GM12878 (cell line): ENCODE measurements around the gene C4BPB. TPM values are rescaled to one million over a fixed set of nuclear protein-coding genes. Genes with fewer than 3 reads are reported as not detected.

Experiments used
- ATAC-seq: fragments of 200-7000 bp; cut with Tn5 transposase; 3 replicates; pipeline ENCODE4 v1.9.1; 2020; ENCODE audit warnings: mild to moderate bottlenecking, moderate library complexity
- BruUV-seq: library from RNA; stranded (reverse); fragments of 400-500 nt; replicated peaks from 2 replicates; lab custom pipeline; 2021; lab: Mats Ljungman, UMichigan
- CTCF ChIA-PET: fragments of 300-600 bp; sonication (Branson Sonifier 250); formaldehyde crosslinking; extraction: SDS; loops from one replicate; lab custom pipeline; 2021; ENCODE audit warnings: inconsistent platforms; lab: Yijun Ruan, JAX
- POLR2A ChIA-PET: fragments of 350-600 bp; formaldehyde crosslinking; extraction: SDS; loops from one replicate; lab custom pipeline; 2021; ENCODE audit warnings: inconsistent platforms; lab: Charles Lee
- RAD21 ChIA-PET: fragments of 300-600 bp; sonication (Branson Sonifier 250); formaldehyde crosslinking; loops from one replicate; lab custom pipeline; 2023; ENCODE audit warnings: antibody characterized with exemption; ENCODE audit not compliant: unreplicated experiment; lab: Charles Lee
- SMC1A ChIA-PET: fragments of 300-600 bp; sonication (Branson Sonifier 250); formaldehyde crosslinking; loops from one replicate; lab custom pipeline; 2023; ENCODE audit not compliant: unreplicated experiment, uncharacterized antibody; lab: Charles Lee
- DNase-seq: peaks from one replicate; pipeline ENCODE4 v3.0.0-alpha.2; 2011; ENCODE audit warnings: low read depth, low spot score
- FAIRE-seq: peaks from 3 replicates; lab custom pipeline; 2011; peaks lifted over from hg19 to GRCh38; lab: Jason Lieb, UNC
- H2AFZ ChIP-seq: 2 replicates; pipeline ENCODE4 v1.6.0; 2011; ENCODE audit warnings: low read depth, low read length, control low read depth; ENCODE audit not compliant: control insufficient read depth
- H3K27ac ChIP-seq: 2 replicates; pipeline ENCODE4 v1.5.1; 2011; ENCODE audit warnings: control low read depth; ENCODE audit not compliant: control insufficient read depth, insufficient read depth
- H3K27me3 ChIP-seq, 2 experiments: replicated peaks in 1 of 2; 2 replicates each; pipeline versions ENCODE4 v1.6.0 to v1.6.1; 2011; ENCODE audit warnings: low read length in 1 of 2; ENCODE audit not compliant: control insufficient read depth in 2 of 2, insufficient read depth in 2 of 2
- H3K36me3 ChIP-seq, 2 experiments: 2 replicates each; pipeline ENCODE4 v1.5.1; 2011; ENCODE audit warnings: low read length in 1 of 2; ENCODE audit not compliant: control insufficient read depth in 2 of 2, insufficient read depth in 2 of 2
- H3K4me1 ChIP-seq: 2 replicates; pipeline ENCODE4 v1.6.1; 2011; ENCODE audit warnings: mild to moderate bottlenecking, low read length, moderate library complexity, mixed read lengths; ENCODE audit not compliant: control insufficient read depth, insufficient read depth
- H3K4me2 ChIP-seq: 2 replicates; pipeline ENCODE4 v1.6.0; 2011; ENCODE audit warnings: control low read depth; ENCODE audit not compliant: control insufficient read depth, insufficient read depth
- H3K4me3 ChIP-seq: fragments of 200-600 bp; sonication (generic); 2 replicates; pipeline ENCODE4 v1.5.1; 2016
- H3K79me2 ChIP-seq: 2 replicates; pipeline ENCODE4 v1.6.0; 2011; ENCODE audit warnings: low read length; ENCODE audit not compliant: control insufficient read depth, insufficient read depth
- H3K9ac ChIP-seq: 2 replicates; pipeline ENCODE4 v1.8.0; 2011; ENCODE audit warnings: low read length, control low read depth, mixed read lengths; ENCODE audit not compliant: control insufficient read depth, insufficient read depth
- H3K9me3 ChIP-seq: replicated peaks from 3 replicates; pipeline ENCODE4 v1.5.1; 2011; ENCODE audit warnings: mild to moderate bottlenecking, low read length; ENCODE audit not compliant: control insufficient read depth, insufficient read depth
- H4K20me1 ChIP-seq: 2 replicates; pipeline ENCODE4 v1.6.0; 2011; ENCODE audit not compliant: control insufficient read depth, insufficient read depth
- BMI1 ChIP-seq: fragments of 450-650 bp; IDR thresholded peaks from 2 replicates; pipeline ENCODE4 v1.6.1; 2016; ENCODE audit warnings: mild to moderate bottlenecking, moderate library complexity, borderline replicate concordance
- IRF5 ChIP-seq: fragments of 450-650 bp; IDR thresholded peaks from 2 replicates; pipeline ENCODE4 v1.6.1; 2017; ENCODE audit warnings: borderline replicate concordance
- NFYA ChIP-seq: IDR thresholded peaks from 2 replicates; pipeline ENCODE4 v1.6.1; 2011; ENCODE audit warnings: low read depth, mild to moderate bottlenecking, low read length, improper control_type of control experiment, borderline replicate concordance
- RUNX3 ChIP-seq: IDR thresholded peaks from 2 replicates; pipeline ENCODE4 v1.6.1; 2012; ENCODE audit warnings: low read length, inconsistent platforms
- SMARCA5 ChIP-seq: fragments of 450-650 bp; IDR thresholded peaks from 2 replicates; pipeline ENCODE4 v1.6.1; 2017; ENCODE audit warnings: mild to moderate bottlenecking
- TBL1XR1 ChIP-seq: IDR thresholded peaks from 2 replicates; pipeline ENCODE4 v1.6.1; 2012; ENCODE audit warnings: low read depth, low read length, improper control_type of control experiment
- ZBTB4 ChIP-seq: fragments of 450-650 bp; formaldehyde crosslinking; IDR thresholded peaks from 2 replicates; pipeline ENCODE4 v1.4.0; 2022; ENCODE audit warnings: mild to moderate bottlenecking, moderate library complexity
- WGBS: methylation state at CpG from one replicate; pipeline ENCODE4 v1.1.6; 2016; ENCODE audit warnings: low lambda C conversion rate; ENCODE audit not compliant: insufficient replicate concordance, insufficient coverage; ENCODE audit errors: missing lambda C conversion rate; 5-methylcytosine and 5-hydroxymethylcytosine counted together
- in situ Hi-C: fragments of 300-500 bp; cut with MboI; formaldehyde crosslinking; loops from 9 replicates; pipeline ENCODE4 v1.14.3; 2018; ENCODE audit warnings: mixed read lengths
- intact Hi-C: fragments of 100-400 bp; cut with micrococcal nuclease; formaldehyde crosslinking; loops from one replicate; pipeline ENCODE4 v1.14.2; 2022; ENCODE audit not compliant: unreplicated experiment
- polyA plus RNA-seq, 11 experiments: library from polyadenylated mRNA; depleted of rRNA in 4 of 11; unstranded in 6 of 11; stranded (reverse) in 5 of 11; fragments of >200 nt; fragmentation: Nextera tagmentation in 4 of 11; fragmentation: Illumina TruSeq in 1 of 11; extraction: Ambion mirVana in 4 of 11; extraction: Trizol in 1 of 11; gene quantifications; 1 replicate in 1 of 11; 2 replicates in 10 of 11; pipeline versions ENCODE4 v1.2.1 to v1.2.3, GENCODE V29; 2011 to 2016; ENCODE audit warnings: inconsistent platforms in 2 of 11, missing spikeins in 2 of 11, low read depth in 1 of 11
- total RNA-seq, 4 experiments: library from RNA; depleted of rRNA in 3 of 4; stranded (reverse); fragments of >200 nt in 3 of 4; fragmentation: Illumina TruSeq in 1 of 4; extraction: Trizol in 1 of 4; gene quantifications; 2 replicates each; pipeline versions ENCODE4 v1.2.1 to v1.2.3, GENCODE V29; 2013 to 2021

The C4BPB gene
- total and polyA plus RNA-seq, 10 of the 15 experiments (the other 5 are each of a cell fraction or from before 2014, with no cell fraction given), result 0.31 to 1.2 (median 0.53) TPM; not detected in 1

- ChIA-PET SMC1A (interaction anchor here (0.8 to 7.7 kb wide), 6 partner anchors 10 to 422 kb away, joined by 3 to 66 read pairs (median 4); partner anchors contain the start of gene YOD1), POLR2A (interaction anchor here (0.5 to 0.9 kb wide), 3 partner anchors 18 to 250 kb away, joined by 3 to 4 read pairs (median 4); partner anchors contain the start of gene PFKFB2), RAD21 (interaction anchor here (1.0 to 1.5 kb wide), 2 partner anchors 138 to 336 kb away, joined by 3 to 4 read pairs; no protein-coding TSS in a partner anchor), CTCF (interaction anchor here (0.7 to 10.2 kb wide), 7 partner anchors 10 to 429 kb away, joined by 3 to 131 read pairs (median 5); partner anchors contain the start of genes PFKFB2 and YOD1)
- WGBS, result 78% methylated on average over 4 of the region's 4 CpGs
- FAIRE-seq (no peak), DNase-seq (no peak), ATAC-seq (no peak; the same call in 2 of the 3 replicates)
- Histone ChIP-seq H3K4me2 (no peak overlapping the region), H3K4me1 (peaks cover 12% of the 10 kb centered on the region), H3K9me3 (no peaks in the 10 kb centered on the region), H3K4me3 (no peak overlapping the region), H2AFZ (no peak overlapping the region), H3K27ac (no peak overlapping the region), H3K79me2 (no peaks in the 10 kb centered on the region), H3K36me3 (no peaks in the 10 kb centered on the region), H4K20me1 (no peaks in the 10 kb centered on the region), H3K27me3 (no peaks in the 10 kb centered on the region), H3K9ac (no peak overlapping the region)
- no peak for TF ChIP-seq SMARCA5
- peak; percentile 33 for TF ChIP-seq RUNX3
- no peak for TF ChIP-seq NFYA
- TF ChIP-seq IRF5, result no peak
- TF ChIP-seq BMI1, result no peak
- no peak for TF ChIP-seq ZBTB4
- TF ChIP-seq TBL1XR1, result no peak
- no TSS peak for BruUV-seq
- intact Hi-C loops (no loop called here), in situ Hi-C loops (no loop called here)
These were observed 17.8 kb upstream of the C4BPB start for GRCh38 chr1:207070811-207071210.
